NB4 (cell line): Measurements from ENCODE around the gene TUBGCP5.

Source experiments
- MYC ChIP-seq: IDR thresholded peaks from 2 replicates; pipeline ENCODE4 v1.6.1; 2011; ENCODE audit warnings: low read depth, low read length
- POLR2A ChIP-seq: IDR thresholded peaks from 2 replicates; pipeline ENCODE4 v1.6.1; 2011; ENCODE audit warnings: mild to moderate bottlenecking; ENCODE audit not compliant: insufficient read length; ENCODE audit errors: extremely low read depth
- TF ChIP-seq, protein P1 (sequence below): IDR thresholded peaks from one replicate; pipeline ENCODE4 v1.5.1; 2012; ENCODE audit warnings: low read depth, low read length
- TF ChIP-seq, protein P2 (sequence below): IDR thresholded peaks from 2 replicates; pipeline ENCODE4 v1.6.1; 2011; ENCODE audit warnings: low read depth, low read length

- TF ChIP-seq, protein P1, sequence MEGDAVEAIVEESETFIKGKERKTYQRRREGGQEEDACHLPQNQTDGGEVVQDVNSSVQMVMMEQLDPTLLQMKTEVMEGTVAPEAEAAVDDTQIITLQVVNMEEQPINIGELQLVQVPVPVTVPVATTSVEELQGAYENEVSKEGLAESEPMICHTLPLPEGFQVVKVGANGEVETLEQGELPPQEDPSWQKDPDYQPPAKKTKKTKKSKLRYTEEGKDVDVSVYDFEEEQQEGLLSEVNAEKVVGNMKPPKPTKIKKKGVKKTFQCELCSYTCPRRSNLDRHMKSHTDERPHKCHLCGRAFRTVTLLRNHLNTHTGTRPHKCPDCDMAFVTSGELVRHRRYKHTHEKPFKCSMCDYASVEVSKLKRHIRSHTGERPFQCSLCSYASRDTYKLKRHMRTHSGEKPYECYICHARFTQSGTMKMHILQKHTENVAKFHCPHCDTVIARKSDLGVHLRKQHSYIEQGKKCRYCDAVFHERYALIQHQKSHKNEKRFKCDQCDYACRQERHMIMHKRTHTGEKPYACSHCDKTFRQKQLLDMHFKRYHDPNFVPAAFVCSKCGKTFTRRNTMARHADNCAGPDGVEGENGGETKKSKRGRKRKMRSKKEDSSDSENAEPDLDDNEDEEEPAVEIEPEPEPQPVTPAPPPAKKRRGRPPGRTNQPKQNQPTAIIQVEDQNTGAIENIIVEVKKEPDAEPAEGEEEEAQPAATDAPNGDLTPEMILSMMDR = no peak
- no peak for TF ChIP-seq MYC
- no peak for TF ChIP-seq POLR2A
- TF ChIP-seq, protein P2, sequence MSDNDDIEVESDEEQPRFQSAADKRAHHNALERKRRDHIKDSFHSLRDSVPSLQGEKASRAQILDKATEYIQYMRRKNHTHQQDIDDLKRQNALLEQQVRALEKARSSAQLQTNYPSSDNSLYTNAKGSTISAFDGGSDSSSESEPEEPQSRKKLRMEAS = no peak
Measured at GRCh38 chr15:23081271-23081670, 41.9 kb upstream of the TUBGCP5 start.
